ENCODE results near the gene BSG.
A peak's percentile ranks its signal among the peaks of the same experiment; 100 is the strongest.

BSG gene

GRCh38 chr19:540867-541637 is 31.3 kb upstream of the BSG start:
- no peak for DNase-seq (ENCODE audit: low spot score)

- no peak for DNase-seq (ENCODE audit: low spot score)
Observed at GRCh38 chr19:541699-542098, 30.7 kb upstream of the BSG start.

GRCh38 chr19:542173-542866 is 30.1 kb upstream of the BSG start:
- DNase-seq (ENCODE audit: low spot score), result no peak

GRCh38 chr19:543910-544608 is 28.3 kb upstream of the BSG start, which contains the start of gene GZMM:
TSS of gene GZMM (plus strand) at chr19:544053. CDS start at chr19:544072, 19 bp downstream.
- no peak for DNase-seq (ENCODE audit: low spot score)

DNA sequence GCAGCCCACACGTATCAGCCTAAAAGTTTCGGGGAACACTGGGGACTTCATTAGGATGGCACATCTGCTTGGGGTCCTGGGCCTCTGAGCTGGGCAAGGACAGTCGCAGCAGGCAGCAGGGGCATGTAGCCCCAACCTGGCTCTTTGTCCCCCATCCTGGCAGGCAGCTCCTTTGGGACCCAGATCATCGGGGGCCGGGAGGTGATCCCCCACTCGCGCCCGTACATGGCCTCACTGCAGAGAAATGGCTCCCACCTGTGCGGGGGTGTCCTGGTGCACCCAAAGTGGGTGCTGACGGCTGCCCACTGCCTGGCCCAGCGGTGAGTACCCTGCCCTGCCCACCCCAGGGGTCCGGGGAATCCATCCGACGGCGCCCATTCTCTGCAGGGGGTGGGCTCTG is 25.3 kb upstream of the BSG start:
- no peak for DNase-seq (ENCODE audit: low spot score)

DNA sequence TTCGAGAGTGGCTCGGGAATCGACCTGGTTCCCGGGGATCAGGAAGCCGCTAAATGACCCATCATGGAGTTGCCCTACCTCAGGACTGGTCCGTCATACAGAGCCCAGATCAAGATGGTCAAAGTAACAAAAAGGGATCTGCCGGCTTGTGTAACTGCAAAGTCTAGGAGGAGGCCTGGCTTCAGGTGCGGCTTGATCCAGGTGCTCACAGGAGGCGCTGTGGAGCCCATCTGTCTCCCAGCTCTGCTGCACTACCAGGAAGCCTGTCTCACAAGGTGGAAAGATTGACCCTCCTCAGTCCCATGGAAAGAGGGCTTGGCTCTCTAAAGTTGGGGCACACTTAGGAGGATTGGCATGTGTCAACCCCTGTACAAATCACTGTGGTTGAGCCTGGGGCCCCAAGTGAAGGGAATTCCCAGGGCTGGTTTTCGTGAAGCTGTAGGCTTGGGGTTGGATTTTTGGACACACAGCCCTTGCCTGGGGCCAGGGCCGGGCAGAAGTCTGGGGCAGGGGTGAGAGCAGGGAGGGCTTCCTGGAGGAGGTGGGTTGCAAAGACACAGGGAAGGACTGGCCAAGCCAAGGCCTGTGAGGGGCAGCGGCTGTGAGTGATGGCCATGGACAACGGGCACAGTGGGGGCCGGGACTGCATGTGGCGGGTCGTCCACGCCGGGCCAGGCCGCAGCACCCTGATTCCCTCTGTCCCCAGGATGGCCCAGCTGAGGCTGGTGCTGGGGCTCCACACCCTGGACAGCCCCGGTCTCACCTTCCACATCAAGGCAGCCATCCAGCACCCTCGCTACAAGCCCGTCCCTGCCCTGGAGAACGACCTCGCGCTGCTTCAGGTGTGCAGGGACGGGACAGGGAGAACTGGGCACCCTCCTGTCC is 24.3 kb upstream of the BSG start:
- DNase-seq (ENCODE audit: low spot score), result no peak

GRCh38 chr19:548886-549830 is 23.2 kb upstream of the BSG start:
- DNase-seq (ENCODE audit: low spot score), result no peak

- DNase-seq (ENCODE audit: low spot score), result no peak
Observed at GRCh38 chr19:554817-555216, 17.6 kb upstream of the BSG start.

DNA sequence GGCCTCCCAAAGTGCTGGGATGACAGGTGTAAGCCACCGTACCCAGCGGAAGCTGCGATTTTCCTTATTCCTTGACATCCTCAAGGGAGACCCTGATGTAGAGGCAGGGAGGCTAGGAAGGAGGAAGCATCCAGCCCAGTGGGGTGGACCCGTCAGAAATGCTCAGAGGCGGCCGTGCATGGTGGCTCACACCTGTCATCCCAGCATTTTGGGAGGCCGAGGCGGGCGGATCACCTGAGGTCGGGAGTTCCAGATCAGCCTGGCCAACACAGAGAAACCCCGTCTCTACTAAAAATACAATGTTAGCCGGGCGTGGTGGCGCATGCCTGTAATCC is 17.0 kb upstream of the BSG start:
- no peak for DNase-seq (ENCODE audit: low spot score)

DNA sequence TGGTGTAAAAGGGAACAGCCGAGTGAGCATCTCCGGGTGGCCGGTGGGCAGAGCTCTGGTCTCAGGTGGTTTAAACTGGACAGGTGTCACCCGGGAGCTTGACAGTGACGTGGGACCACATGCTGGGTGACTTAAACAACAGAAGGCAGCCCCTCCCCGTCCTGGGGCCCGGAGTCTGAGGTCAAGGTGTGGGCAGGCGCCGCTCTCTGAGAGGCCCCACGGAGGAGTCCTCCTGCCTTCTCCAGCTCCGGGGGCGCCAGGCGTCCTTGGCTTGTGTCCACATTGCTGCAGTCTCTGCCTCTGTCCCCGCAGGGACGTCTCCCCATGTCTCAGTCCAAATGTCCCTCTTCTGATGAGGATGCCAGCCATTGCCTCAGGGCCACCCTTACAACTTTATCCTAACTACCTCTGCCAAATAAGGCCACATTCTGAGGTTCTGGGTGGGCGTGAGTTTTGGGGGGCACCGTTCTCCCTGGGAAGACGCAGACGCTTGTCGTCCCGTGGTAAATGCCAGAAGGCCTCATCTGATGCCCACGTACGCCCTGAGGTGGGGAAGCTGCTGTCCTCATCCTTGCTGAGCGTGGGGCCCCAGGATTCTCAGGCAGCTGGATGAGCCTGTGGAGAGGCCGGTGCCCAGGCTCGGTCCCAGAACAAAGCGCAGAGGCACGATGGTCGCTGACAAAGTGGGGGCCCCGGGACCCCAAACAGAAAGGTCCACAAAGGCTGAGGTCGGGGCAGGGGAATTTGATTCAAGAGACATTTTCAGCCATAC is 15.6 kb upstream of the BSG start:
- DNase-seq (ENCODE audit: low spot score), result peak; percentile 34

DNA sequence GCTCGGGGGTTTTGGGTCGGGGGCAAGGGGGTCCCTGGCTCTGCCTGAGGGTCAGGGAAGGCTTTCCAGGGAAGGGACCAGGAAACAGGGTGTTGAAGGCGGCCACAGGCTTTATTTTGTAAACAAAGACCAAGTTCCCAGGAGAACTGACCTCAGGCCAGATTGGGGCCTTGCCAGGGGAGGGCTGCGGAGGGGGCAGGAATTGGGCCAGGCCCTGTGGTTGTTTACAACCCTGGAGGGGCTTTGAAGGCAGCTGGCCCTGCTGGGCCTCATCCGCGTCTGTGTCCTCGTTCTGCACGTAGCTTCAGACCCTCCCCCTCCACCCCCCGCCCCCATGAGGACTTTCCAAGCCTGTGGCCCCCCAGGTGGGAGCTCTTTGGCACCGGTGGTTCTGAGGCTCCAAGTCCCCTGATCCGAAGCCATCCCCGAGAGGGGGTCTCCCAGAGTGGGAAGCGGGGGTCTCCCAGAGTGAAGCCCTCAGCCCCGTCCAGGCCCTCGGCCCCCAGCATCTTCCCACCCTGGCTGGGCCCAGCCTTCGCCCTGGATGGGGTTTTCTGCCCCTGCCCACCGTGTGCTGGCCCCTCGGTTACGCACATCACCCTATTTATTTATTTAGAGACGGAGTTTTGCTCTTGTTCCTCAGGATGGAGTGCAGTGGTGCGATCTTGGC is 13.5 kb upstream of the BSG start:
- DNase-seq (ENCODE audit: low spot score), result peak; percentile 49

DNA sequence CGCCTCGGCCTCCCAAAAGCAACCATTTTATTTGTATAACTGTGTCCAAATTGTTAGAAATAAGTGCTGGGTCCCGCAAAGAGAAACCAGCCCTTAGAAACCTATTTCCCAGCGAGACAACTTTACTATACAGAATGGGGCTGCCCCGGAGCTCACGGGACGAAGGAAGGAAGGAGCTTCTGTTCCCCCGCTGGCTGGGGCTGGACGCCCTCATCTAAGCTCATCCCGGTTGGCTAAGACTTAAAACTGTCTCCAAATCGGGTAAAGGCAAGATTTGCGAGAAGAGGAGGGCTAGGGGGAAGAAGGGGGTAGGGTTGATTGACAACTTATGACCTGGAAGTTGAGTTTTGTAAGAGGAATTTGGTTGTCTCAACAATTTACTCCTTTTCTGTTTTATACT is 12.3 kb upstream of the BSG start:
- DNase-seq (ENCODE audit: low spot score), result peak; percentile 36

DNA sequence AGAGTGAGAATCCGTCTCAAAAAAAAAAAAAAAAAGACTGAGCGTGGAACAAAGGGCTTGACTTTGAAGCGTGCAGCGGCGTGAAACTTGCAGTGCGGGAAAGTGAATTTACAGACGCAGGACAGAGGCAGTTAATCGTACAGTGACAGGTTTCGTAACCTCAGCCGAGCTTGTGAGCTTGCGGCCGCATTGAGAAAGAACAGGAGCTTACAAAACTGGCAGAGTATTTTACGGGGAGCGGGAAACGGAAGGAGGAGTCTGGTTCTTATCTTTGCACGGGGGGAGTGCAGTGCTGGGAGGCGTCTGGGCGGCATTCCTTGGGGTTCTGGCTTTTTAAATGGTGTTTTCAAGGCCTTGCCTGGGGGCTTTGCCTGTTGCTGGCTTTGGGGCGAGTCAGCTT is 6.0 kb upstream of the BSG start:
- DNase-seq (ENCODE audit: low spot score), result no peak

DNA sequence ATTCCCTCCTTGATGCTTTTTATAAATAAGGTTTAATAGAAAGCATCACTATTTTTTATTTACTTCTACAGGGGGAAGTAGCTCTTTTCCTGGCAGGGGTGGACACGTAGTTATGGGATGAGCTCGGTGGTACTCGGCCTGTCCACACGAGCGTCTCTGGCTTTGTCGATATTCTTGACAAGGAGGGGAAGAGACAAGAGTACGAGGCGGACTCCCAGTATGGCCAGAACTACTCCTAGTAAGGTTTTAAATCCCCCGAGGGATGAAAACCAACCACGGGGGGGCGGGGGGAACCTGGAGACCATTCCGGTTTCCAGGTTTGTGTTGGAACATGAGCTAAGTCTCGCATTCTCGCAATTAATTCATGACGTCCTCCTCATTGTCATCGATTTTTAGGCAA is 5.6 kb upstream of the BSG start:
- no peak for DNase-seq (ENCODE audit: low spot score)

DNA sequence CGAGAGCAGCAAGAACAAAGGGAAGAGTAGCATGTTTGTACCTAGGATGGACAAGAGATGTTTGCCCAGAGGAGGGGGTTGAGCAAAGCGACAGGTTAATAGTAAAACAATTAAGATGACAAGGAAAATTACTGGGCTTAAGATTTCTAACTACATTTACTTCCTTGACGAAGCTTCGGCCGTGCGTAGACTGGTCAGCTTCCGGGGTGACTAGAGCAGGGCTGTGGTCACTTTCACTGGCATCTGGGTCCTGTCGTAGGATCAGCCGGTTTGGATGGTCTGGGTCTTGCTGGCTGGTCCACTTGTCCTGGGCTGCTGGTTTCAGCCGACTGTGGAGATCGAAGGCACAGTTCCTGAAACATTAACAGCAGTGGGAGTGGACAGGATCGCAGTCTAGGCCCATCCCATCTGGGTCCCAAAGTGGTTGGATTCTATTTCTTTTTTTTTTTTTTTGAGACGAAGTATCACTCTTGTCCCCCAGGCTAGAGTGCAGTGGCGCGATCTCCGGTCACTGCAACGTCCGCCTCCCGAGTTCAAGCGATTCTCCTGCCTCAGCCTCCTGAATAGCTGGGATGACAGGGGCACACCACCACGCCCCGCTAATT is 5.0 kb upstream of the BSG start:
- DNase-seq (ENCODE audit: low spot score), result no peak

GRCh38 chr19:570251-570686 is 2.1 kb upstream of the BSG start:
- no peak for DNase-seq (ENCODE audit: low spot score)

- peak; percentile 72 for DNase-seq (ENCODE audit: low spot score)
Observed at GRCh38 chr19:570937-571565, 1.3 kb upstream of the BSG start.

- peak; percentile 58 for DNase-seq (ENCODE audit: low spot score)
Observed at GRCh38 chr19:571566-571974, 826 bp upstream of the BSG start.

Measured in ecto neural progenitor cell (in vitro differentiated cells).